ENCODE data around the gene ORC5.

GRCh38 chr7:104161244-104161643, 46.6 kb downstream of the ORC5 start:
- TF ChIP-seq REST (IDR thresholded peaks at IDR 0.05; ENCODE audit: insufficient read depth in 1 of 2, low read depth in 2 of 2, low read length in 2 of 2) = no peak
- no peak for TF ChIP-seq TAF1 (IDR thresholded peaks at IDR 0.05; ENCODE audit: borderline replicate concordance, insufficient read depth, low read length)
- TF ChIP-seq POLR2AphosphoS5 (IDR thresholded peaks at IDR 0.05; ENCODE audit: low read depth, low read length) = no peak
- TF ChIP-seq SIN3A (IDR thresholded peaks at IDR 0.05; ENCODE audit: borderline replicate concordance, insufficient read depth, low read length) = no peak

Data from PFSK-1 (cell line).